ENCODE results near the gene GABRB2.

GABRB2 gene

DNA sequence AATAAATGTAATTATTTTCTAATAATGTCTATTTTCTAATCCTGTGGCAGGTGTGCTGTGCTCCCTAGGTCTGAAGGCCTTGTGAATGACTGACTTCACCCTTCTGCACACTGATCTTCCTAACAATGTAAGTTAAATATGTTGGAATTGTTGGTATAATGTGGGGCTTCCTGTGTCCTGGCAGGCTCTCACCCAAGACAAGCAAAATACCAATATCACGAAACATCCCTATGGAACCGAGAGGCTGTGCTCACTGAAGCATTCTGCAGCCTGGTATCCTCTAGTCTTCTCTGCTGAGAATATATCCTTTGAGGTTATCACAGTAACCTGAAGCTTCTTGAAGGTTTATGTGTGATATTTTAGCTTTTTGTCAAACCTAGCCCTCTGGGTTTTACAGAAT is 159.4 kb downstream of the GABRB2 start:
- DNase-seq (ENCODE audit: low read depth) = no peak

DNA sequence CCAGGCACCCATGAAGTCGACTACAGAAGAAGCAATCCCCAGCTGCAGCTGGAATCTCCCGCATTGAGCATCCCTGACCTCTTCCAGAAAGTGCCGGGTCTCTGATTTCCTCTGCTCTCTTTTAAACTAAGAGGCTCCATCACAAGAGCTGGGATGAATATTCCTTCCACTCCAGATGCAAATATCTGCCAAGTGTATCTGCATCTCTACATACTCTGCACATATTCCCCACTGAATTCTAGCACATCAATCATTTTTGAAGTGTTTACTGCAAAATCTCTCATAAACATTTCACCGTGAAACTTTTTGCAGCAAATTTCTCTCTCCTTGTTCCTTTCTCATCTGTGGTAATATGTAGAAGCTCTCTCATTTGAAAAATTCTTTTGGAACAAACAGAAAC is 161.5 kb downstream of the GABRB2 start:
- DNase-seq (ENCODE audit: low read depth) = no peak

DNA sequence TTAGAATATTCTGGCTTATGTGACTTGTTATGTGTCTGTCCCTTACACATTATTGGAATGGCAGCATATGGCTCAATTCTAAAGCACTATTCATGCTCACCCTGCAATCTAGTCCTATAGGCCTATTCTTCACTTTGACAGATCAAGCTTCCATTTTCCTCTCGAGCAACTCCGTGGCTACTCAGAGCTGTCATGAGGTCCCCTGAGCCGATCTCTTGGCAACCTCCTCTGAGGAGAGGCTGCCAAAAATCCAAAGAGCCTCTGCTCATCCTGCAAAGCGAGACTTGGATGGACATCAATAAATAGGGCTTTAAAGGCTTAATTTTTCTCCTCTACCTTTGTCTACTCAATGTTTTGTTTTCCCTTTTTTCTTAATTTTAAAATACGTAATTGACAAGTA is 163.8 kb downstream of the GABRB2 start:
- no peak for DNase-seq (ENCODE audit: low read depth)

DNA sequence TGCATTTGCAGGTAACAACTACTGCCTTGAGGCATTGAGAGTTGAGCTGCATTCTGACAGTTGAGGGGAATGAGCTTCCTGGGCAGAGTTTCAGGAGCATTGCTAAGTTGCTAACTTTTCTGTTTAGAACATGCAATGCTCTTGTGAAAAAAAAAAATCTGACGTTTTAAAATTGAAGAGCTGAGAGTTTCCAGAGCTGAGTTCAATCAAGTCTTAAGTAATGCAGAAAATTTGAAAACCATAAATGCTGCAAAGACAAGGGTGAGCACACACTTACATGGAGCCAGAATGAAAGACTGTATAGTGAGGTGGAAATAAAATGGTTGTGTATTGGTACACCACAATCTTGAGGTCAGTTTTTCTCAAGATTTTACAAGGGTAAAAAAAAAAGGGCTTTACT is 166.0 kb downstream of the GABRB2 start:
- DNase-seq (ENCODE audit: low read depth) = no peak

DNA sequence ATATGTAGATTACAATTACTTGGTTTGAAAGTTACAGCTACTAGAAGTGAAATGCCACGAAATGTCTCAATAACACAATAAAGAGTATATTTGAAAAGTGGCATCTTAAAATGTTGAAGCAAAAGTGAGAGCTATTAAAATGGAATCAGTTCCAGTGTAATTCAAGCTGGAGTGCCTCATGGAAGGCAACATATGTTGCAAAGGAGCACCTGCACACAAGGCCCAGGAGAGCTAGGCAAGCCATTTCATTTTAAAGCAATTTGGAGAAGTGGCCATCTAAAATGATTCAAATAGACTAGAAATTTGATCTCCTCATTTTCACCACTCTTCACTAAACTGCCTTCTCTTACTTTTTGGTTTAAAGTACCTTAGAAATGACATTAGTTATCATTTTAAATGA is 167.8 kb downstream of the GABRB2 start:
- no peak for DNase-seq (ENCODE audit: low read depth)

DNA sequence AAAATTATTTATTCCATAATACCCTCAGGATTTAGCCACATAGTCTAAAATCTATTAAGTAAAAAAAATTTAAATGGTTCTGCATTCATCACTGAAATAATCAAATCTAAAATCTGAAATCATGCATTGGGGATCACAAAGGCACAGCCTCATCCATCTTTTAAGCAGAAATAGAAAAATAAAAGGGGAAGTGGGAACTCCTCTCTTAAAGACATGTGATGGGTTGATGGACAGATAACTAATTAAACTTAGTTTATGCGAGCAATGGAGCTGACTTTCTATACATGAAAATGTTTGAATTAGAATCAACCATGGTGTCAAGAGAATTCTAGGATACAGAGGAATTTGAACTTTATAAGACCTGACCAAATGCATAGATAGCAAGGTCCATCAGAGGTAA is 170.5 kb downstream of the GABRB2 start:
- DNase-seq (ENCODE audit: low read depth) = no peak

DNA sequence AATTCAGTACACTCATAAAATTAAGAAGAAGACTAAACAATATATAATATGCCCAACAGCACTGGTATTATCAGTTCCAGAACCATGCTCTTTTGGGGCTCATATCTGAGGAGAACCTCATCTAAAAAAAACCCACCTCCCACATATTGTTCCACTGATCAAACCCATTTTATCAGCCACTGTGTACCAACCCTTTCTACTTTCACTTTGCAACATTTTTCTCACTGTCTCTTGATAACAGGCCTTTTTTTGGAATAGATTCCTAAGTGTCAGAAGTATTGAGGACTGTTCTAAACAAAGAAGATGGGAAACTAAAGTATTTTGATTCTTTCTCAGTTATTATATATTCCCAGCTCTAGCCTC is 173.2 kb downstream of the GABRB2 start:
- no peak for DNase-seq (ENCODE audit: low read depth)

DNA sequence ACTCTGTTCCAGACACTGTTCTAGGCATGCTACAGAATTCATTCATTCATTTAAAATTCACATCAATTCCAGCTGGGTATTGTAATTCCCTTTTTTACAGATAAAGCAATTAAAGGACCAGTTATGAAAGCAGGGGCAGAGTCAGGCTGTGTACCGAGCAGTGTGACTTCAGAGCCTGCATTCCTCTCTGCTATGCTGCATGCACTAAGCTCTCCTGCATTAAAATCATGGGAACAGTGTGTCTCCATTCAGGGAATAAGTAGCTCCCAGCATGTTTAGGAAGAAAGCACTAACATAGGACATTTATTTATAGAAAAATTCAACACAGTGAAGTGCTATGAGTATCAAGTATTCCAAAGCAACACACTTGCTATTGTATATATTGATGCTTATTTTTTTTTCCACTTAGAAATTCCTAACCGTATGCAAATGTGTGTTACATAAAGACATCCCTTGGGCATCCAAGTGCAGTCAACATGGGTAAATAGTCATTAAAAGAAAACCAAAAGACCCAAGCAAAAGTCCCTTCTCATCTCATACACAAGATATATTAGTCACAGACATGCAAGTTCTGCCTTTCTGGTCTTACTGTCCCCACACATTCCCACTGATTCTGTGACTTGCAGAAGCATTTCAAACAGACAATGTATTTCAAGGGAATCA is 173.7 kb downstream of the GABRB2 start:
- no peak for DNase-seq (ENCODE audit: low read depth)

DNA sequence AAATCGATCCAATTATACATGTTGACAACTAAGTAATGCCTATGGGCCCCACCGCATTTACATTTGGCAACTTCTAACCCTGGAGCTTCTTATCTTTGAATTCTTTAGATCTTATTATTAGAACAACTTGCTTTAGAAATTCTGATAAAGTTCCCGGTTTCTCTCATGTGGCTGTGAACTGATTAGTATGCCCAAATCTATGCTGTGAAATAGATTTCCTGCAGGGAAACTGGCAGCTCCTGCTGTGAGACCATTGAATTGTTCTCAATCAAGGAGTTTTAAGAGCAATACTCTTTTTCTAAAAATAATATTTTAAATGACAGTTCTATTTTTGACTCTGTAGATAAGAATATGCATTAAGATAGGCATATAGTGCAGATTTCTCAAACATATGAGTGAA is 177.5 kb downstream of the GABRB2 start:
- no peak for DNase-seq (ENCODE audit: low read depth)

DNA sequence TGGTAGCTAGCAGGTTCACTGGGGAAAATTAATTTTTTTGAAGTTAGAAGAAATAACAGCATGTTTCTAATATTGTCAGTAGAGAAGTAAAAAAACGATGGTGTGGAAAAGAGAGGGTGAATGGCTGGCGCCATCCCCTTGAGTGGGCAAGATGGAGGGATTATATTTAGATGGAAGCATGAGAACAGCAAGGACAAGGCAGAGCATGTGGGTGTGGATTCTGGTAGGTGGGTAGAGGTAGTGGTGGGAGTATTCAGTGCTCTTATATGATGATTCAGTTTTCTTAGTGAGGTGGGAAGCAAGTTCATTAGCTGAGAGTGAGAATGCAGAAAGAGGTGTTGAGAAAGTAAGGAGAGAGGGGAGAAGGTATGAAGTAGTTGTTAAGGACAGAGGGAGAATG is 188.1 kb downstream of the GABRB2 start:
- no peak for DNase-seq (ENCODE audit: low read depth)

DNA sequence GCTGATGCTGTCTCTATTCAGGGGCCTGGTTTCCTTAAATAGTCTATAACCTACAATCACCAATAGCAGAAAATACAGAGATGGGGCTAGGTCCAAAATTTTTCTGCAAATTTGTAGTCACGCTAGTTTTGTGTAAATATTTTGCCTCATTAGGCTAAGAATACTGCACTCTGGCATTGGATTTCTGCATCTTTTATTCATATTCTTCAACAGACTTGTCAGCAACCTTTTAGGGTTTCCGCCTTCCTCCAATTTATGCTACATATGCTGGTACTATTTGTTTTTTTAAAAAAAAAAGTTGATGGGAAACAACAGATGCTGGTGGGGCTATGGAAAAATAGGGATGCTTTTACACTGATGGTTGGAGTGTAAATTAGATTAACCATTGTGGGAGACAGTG is 202.3 kb downstream of the GABRB2 start:
- no peak for DNase-seq (ENCODE audit: low read depth)

DNA sequence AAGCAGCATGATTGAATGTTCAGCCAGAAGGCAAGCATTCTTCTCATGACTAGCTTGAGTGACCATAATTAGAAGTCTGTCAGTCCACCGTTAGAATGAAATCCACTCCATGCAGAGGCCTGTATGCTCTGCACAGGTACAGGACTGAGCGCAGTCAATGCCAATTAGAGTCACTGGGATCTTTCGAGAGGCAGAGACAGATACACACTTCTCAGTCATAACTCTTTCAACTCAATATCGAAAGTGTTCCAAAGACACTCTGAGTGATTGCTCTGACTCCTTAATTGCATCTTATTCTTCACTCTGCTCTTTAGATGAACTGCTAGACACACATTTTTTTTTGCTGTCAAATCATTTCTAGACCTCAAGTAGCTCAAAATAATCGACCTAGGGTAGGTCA is 203.6 kb downstream of the GABRB2 start:
- DNase-seq (ENCODE audit: low read depth) = no peak

DNA sequence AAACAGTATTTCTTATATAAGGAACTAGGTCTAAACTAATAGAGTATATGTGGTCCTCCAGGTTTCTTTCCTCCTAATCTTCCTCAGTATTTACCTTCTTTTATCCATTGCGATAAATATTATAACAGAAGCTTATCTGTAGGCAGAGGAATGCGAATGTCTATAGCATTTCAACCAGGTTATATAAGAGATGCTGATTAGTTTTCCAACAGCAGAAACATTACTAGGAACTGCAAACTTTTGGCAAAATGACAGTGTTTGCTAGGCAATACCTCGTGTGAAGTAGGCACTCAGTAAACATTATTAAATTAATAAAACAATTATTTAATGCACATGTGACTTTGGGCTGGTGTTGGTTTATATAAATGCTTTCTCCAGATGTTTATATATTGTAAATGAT is 206.5 kb downstream of the GABRB2 start:
- no peak for DNase-seq (ENCODE audit: low read depth)

DNA sequence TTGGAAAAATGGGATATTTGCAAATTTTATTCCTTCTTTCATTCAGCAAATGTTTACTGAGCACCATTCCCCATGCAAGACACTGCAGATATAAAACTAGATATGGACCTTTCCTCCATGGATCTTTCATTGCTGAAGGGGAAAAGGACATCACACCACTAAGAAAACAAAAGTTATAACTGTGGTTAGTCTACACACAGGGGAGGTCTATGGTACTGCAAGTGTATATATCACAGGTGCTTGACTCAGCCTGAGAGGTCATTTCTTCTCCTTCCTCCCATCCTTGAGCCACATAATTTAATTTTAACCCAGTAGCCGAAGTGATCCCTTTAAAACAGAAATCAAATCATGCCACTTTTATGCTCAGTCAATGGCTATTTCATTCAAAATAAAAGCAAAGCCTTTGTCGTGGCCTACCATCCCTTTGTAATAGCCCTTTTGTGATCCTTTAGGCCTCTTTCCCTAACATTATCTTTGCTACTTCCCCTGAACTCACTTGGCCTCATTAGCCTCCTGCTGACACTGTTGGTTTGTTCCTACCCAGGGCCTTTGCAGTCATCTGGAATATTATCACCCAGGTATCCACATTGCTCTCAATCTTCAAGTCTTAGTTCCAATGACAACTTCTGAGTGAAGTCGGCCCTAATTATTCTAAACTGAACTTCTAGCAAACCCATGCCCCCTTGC is 213.2 kb downstream of the GABRB2 start:
- no peak for DNase-seq (ENCODE audit: low read depth)

DNA sequence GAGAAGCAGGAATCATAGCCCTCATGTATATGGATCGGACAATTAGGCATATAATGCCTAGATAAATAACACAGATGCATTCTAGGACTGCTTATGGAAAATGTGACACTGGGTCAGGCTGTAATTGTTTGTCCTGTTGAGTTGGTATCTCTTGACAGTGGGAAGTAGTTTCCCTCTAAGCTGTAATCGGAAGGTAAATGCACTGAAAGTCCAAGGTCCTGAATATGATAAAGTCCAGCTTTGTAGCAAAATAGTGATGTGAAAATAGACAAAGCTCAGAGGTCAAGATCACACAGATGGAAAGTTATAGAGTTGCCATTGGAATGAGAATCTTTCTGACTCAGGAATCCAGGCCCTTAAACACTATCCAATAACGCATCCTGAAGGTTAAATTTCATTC is 214.2 kb downstream of the GABRB2 start:
- DNase-seq (ENCODE audit: low read depth) = no peak

DNA sequence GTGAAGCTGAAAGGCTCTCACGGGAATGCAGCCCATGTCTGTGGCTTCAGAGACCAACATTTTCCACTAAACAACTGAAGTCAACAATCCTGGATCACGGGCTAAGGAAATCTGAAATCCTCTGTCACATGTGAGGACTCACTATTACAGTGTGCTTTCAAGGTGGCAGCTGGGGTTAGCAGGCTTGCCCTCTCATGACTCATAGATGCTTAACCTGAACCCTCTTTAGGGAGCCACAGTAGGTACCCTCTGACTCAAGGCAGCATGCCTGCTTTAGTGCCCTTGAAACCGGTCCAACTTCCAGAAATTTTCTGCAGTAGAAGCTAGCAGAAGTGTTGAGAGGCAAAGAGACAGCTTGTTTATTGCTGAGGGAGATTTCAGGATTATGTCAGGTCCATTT is 232.5 kb downstream of the GABRB2 start:
- no peak for DNase-seq (ENCODE audit: low read depth)

DNA sequence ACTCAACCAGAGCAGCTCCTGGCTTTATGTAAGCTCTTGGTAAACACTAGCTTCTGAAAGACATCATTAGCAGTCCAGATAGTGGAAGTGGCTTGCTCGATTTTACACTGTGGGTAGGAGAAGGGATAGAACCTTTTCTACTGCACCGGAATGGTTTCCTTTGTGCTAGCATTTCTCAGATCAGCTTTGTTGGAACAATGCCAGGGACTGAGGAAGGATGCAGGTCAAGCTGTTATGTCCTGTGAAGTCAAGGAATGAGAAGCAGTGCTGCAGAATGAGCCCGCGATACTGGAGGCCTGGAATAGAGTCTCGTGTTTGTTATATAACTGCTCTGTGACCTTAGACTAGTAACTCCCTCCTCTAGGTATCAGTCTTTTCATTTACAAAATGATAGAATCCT is 233.6 kb downstream of the GABRB2 start:
- no peak for DNase-seq (ENCODE audit: low read depth)

DNA sequence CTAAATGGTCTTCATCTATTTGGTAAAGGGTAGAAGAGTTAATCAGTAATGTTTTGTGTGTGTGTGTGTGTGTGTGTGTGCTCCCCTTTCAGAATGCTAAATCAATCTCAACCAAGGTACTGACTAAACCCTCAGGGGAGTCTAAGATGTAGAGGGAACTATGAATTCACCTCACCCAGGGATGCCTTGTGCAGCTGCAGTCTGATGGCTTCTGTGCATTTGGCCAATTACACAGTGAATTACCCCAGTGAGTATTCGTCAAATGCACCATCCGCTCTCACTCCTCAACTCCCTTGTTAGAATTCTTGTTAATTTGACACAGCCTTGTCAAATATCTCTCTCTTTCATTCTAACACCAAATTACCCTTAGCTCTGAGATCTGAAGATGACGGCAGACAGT is 234.6 kb downstream of the GABRB2 start:
- DNase-seq (ENCODE audit: low read depth) = no peak

DNA sequence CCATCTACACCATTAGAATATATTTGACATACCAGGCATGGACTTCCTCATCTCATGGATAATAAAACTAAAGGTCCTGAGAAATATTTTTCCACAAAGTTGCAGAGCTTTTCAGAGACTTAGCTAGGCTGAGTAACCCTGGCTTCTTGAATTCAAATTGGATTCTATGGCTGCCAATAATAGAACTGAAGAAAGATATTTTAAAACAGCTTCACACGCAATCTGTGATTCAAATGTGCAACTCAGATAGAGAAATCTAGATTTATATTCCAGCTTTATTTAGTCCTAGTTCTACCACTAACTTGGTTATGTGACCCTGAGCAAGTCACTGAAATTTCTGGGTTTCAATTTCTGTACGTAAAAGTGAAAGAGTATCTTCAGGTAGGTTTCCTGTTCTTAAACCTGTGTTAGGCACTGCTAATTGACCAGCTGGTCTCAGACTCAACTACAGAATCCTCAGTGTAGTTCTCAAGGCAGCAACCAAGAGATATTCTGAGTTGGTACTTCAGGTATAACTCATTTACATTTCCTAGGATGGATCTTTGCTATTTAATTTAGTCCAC is 235.3 kb downstream of the GABRB2 start:
- no peak for DNase-seq (ENCODE audit: low read depth)

DNA sequence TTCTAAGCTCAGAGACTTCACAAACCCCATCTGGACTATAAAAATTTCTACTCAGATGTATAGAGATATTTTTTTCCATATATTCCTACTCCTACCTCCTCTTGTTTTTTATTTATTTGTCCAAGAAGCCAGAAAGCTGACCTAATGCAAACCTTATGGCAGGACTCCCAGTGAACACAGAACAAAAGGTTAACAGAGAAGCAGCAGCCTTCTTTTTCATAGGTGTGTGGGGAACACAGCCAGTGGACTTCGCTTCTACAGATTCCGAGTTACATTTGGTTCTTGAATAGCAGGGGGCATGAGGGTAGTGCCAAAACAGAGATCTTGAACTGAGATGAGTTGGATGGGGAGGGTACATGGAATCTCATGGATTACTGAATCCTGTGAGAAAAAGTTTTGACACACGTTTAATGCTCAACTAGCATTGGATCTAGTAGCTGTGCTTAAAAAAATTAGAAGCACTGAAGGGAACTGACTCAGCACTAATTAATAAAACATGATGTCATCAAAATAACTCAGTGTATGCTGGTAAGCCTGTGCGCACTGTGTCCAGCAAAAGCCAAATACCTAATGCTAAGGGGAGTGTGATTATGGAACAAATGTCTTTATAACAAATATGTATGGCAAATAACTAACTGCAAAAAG is 240.1 kb downstream of the GABRB2 start:
- no peak for DNase-seq (ENCODE audit: low read depth)

DNA sequence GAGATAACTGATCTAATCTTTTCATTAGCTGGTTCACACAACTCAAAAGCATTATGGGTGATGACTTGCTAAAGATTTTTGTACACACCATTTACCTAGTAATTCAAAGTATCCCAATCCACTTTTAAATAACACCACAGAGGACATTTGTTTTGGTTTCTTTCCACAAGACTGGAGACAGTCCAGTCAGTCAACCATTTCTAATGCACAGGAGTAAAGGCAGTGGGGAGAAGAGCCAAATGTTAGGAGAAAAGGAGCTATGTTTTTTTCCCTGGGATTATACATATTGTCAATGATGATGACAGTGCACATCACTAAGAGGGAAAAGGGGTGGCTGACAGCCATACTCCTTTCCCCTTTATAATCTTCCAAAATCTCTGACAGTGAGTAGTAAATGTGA is 240.9 kb downstream of the GABRB2 start:
- no peak for DNase-seq (ENCODE audit: low read depth)

DNA sequence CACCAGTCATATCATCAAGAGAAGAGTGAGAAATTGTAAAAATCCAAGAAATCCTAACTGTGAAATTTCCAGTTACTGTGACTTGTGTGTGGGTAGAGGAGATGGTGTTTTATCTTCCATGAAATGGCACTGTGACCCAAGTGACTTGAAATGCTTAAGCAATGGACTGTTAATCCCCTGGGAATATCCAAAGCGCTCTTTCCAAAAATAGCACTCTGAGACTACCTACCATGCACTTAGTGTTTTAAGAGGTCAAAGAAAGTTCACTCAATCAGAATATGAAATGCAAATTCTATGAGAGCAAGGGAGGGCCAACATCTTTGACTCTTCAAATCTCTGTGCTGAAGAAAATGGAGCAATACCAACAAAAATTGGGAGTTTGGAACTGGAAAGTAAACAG is 244.0 kb downstream of the GABRB2 start:
- DNase-seq (ENCODE audit: low read depth) = no peak

DNA sequence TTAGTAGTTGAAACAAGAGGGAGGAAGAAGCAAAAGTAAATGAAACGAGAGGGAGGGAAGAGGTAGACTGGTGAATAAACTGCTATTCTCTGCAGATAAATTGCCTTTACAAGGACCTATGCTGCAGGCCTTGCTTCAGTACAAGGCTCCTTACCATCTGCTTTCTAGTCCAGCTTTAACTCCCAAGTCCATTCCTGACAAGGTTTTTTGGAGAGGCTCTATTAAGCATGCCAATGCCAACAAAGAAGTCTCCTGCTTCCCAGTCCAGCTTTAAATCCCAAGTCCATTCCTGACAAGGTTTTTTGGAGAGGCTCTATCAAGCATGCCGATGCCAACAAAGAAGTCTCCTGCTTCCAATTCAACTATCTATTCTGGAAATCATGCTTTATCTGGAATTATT is 244.9 kb downstream of the GABRB2 start:
- no peak for DNase-seq (ENCODE audit: low read depth)

DNA sequence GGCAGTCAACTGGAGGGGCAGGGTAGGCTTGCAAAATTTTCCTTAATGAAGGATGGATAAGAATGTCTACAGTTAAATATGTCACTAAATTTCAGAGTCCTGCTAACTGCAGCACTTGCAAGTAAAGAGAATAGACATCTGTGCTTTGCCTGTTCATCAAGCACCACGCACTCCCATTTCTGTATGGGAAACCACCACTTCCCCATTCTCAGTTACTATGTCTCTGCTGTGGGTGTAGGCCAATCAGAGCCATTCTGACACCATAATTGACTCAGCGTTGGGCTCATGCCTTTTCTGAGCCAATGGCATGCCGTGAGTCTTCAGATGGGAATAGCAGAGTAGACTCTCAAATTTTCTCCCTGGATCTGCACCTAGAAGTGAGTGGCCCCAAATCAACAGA is 247.5 kb downstream of the GABRB2 start:
- DNase-seq (ENCODE audit: low read depth) = no peak
